GM19239 (cell line): ENCODE results near the gene RAET1G.
A peak's percentile ranks its signal among the peaks of the same experiment; 100 is the strongest.
"Not testable (repeated sequence)": the region's sequence is repeated elsewhere in the genome, so short reads cannot be mapped to it uniquely, and the experiment has no call there.

Experiments
- DNase-seq: peaks from one replicate; pipeline ENCODE4 v3.0.0; 2011; ENCODE audit warnings: low spot score; ENCODE audit not compliant: insufficient read length
- FAIRE-seq: peaks from 2 replicates; lab custom pipeline; 2011; peaks lifted over from hg19 to GRCh38; lab: Jason Lieb, UNC

RAET1G gene

GRCh38 chr6:149954328-149954983 lies 31.5 kb upstream of the RAET1G start:
- not testable (repeated sequence) for DNase-seq, FAIRE-seq

- not testable (repeated sequence) for FAIRE-seq, DNase-seq
Measured at GRCh38 chr6:149953934-149954327, 31.0 kb upstream of the RAET1G start.

- DNase-seq, FAIRE-seq: not testable (repeated sequence)
Measured at GRCh38 chr6:149953390-149953789, 30.5 kb upstream of the RAET1G start.

- DNase-seq (no peak), FAIRE-seq (no peak)
Measured at GRCh38 chr6:149951626-149952025, 28.7 kb upstream of the RAET1G start.

- DNase-seq (no peak), FAIRE-seq (no peak)
Measured at GRCh38 chr6:149951096-149951495, 28.2 kb upstream of the RAET1G start.

- no peak for FAIRE-seq
Measured at GRCh38 chr6:149950423-149950822, 27.5 kb upstream of the RAET1G start.

GRCh38 chr6:149948616-149949015 lies 25.7 kb upstream of the RAET1G start:
- FAIRE-seq (no peak), DNase-seq (no peak)

More at GRCh38 chr6:149950423-149950822, 27.5 kb upstream of the RAET1G start:
- no peak for DNase-seq

GRCh38 chr6:149948011-149948410 lies 25.1 kb upstream of the RAET1G start:
- DNase-seq (no peak), FAIRE-seq (no peak)

GRCh38 chr6:149947533-149947932 lies 24.6 kb upstream of the RAET1G start:
- not testable (repeated sequence) for DNase-seq, FAIRE-seq

- DNase-seq, FAIRE-seq: not testable (repeated sequence)
Measured at GRCh38 chr6:149946631-149947030, 23.7 kb upstream of the RAET1G start.

- DNase-seq, FAIRE-seq: not testable (repeated sequence)
Measured at GRCh38 chr6:149945276-149945675, 22.4 kb upstream of the RAET1G start.

GRCh38 chr6:149943321-149943720 lies 20.4 kb upstream of the RAET1G start:
- not testable (repeated sequence) for FAIRE-seq

GRCh38 chr6:149942461-149942829 lies 19.5 kb upstream of the RAET1G start:
- DNase-seq (no peak), FAIRE-seq (no peak)

More at GRCh38 chr6:149943321-149943720, 20.4 kb upstream of the RAET1G start:
- DNase-seq = not testable (repeated sequence)

- DNase-seq (no peak), FAIRE-seq (no peak)
Measured at GRCh38 chr6:149941583-149942460, 18.9 kb upstream of the RAET1G start, which contains the start of gene ULBP2. TSS of gene ULBP2 (plus strand) at chr6:149942014. CDS start at chr6:149942073, 59 bp downstream.

- DNase-seq = no peak
- FAIRE-seq = no peak
Measured at GRCh38 chr6:149940672-149940982, 17.7 kb upstream of the RAET1G start.

GRCh38 chr6:149939909-149940671 lies 17.2 kb upstream of the RAET1G start:
- no peak for DNase-seq
- no peak for FAIRE-seq

GRCh38 chr6:149939356-149939648 lies 16.4 kb upstream of the RAET1G start:
- FAIRE-seq (no peak), DNase-seq (no peak)

GRCh38 chr6:149938571-149939355 lies 15.8 kb upstream of the RAET1G start:
- DNase-seq (peak; percentile 45), FAIRE-seq (no peak)

- FAIRE-seq = not testable (repeated sequence)
Measured at GRCh38 chr6:149938013-149938570, 15.2 kb upstream of the RAET1G start.

GRCh38 chr6:149936743-149937142 lies 13.8 kb upstream of the RAET1G start:
- FAIRE-seq = no peak
- DNase-seq = no peak

More at GRCh38 chr6:149938013-149938570, 15.2 kb upstream of the RAET1G start:
- DNase-seq = not testable (repeated sequence)
